Measurements from ENCODE around the gene RAC3. TPM values are rescaled to one million over a fixed set of nuclear protein-coding genes. Genes with fewer than 3 reads are reported as not detected.

Gene RAC3
- total RNA-seq (2021; ENCODE audit: unreplicated experiment): 120 TPM
- polyA plus RNA-seq (2012): 114 and 123 TPM in 2 replicates
- Bru-seq, nascent RNA: percentile 55 among the genes with signal in this experiment
- percentile 83 among the genes with signal in this experiment for BruChase-seq, experiment 1, labeled RNA remaining after a 6-hour chase
- percentile 73 among the genes with signal in this experiment for BruChase-seq, experiment 2, labeled RNA remaining after a 2-hour chase
- long read RNA-seq, partial matches to known transcripts: 4 of 12 reads
- long read RNA-seq, other reads (novel, unspliced or antisense): 4 of 12 reads

DNA sequence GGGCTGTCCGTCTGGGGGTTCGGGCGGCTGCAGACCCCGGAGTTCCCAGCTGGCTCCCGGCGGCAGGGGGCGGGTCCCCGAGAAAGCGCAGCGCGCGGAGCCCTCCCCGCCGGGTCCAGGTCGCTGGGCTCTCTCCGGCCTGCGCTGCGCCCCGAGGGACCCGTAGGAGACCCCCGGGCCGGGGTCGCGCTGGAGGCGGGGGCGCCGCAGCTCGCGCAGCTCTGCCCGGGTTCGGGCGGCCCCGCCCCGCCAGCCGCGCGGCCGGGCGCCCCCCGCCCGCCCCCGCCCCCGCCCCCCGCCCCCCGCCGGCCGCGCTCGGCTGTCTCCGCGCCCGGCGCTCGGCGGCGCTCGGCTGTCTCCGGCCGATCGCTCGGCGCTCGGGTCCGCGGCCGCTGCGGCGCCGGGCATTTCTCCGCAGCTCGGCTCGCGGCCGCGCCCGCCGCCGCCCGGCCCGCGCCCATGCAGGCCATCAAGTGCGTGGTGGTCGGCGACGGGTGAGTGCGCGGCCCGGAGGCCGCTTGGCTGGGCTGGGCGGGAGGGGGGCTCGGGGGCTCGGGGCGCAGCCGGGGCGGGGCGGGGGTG is at the start of gene RAC3:
Gene RAC3 (plus strand): TSS at position 376 of the 582 bp plus-strand sequence. CDS start 84 bp downstream, at position 460.
- peak within 1 kb of the TSS; percentile 99 for H3K4me2 ChIP-seq (ENCODE audit: low read length)
- no peak within 1 kb of the TSS for H2AFZ ChIP-seq (ENCODE audit: low read depth, low read length, poor library complexity, severe bottlenecking)
- peak within 1 kb of the TSS; percentile 88 to 90 for H3K4me3 ChIP-seq (replicated peaks in 1 of 2; ENCODE audit: low read depth in 1 of 2, low read length in 2 of 2)
- DNase-seq (ENCODE audit: low read depth, low spot score): no peak
- peaks cover 21% of the 10 kb centered on the region; the same call in 1 of the 2 replicates for H3K79me2 ChIP-seq (ENCODE audit: insufficient read depth, low read length)
- no peaks in the 10 kb centered on the region for H3K9me3 ChIP-seq (ENCODE audit: control insufficient read depth in 1 of 2, insufficient read depth in 1 of 2, low read depth in 1 of 2, low read length in 2 of 2)
- no peaks in the 10 kb centered on the region for H4K20me1 ChIP-seq (ENCODE audit: insufficient read depth)
- RAD21 ChIA-PET (ENCODE audit: low non-redundant PET in 1 of 2, low total read pairs in 2 of 2, uncharacterized antibody in 2 of 2, unreplicated experiment in 2 of 2): interaction anchor here in 1 of 2 experiments (0.6 kb wide), 1 partner anchor 35 kb away, joined by 3 read pairs; no protein-coding TSS in a partner anchor
- intact Hi-C loops (cut with micrococcal nuclease): loop anchor here (1.0 to 10.0 kb wide), 5 partner anchors 8 to 383 kb away; partner anchors contain the start of genes HEXD, LRRC45 and OGFOD3
- peak within 1 kb of the TSS; percentile 93 for H3K9ac ChIP-seq (ENCODE audit: low read length)
- CTCF ChIA-PET: interaction anchor here (1.0 to 3.0 kb wide), 9 partner anchors 10 to 747 kb away, joined by 3 to 39 read pairs (median 9); partner anchors contain the start of genes CENPX, FASN and LRRC45
- H3K4me1 ChIP-seq (ENCODE audit: control insufficient read depth in 1 of 2, insufficient read depth in 2 of 2, low read length in 2 of 2): peaks cover 16 to 57% of the 10 kb centered on the region in 2 experiments; a peak in 3 of 4 replicates
- H3K27ac ChIP-seq (ENCODE audit: low read depth, low read length): peak within 1 kb of the TSS; percentile 93
- no peaks in the 10 kb centered on the region for H3K27me3 ChIP-seq (ENCODE audit: insufficient read depth, low read length)
- BruUV-seq (replicated peaks): no TSS peak
- peak; percentile 64 for ATAC-seq
- TF ChIP-seq POLR2A (IDR thresholded peaks at IDR 0.05; ENCODE audit: borderline replicate concordance, extremely low read depth, insufficient read depth, insufficient read length) (peak; percentile 5), ZNF274 (IDR thresholded peaks at IDR 0.05; ENCODE audit: low read depth, low read length) (no peak), POLR2AphosphoS5 (IDR thresholded peaks at IDR 0.05; ENCODE audit: low read depth, low read length) (0 out of 2 replicates have a peak, but pooled peaks have one; percentile 4), EZH2phosphoT487 (IDR thresholded peaks at IDR 0.05; ENCODE audit: borderline replicate concordance) (no peak), EGR1 (IDR thresholded peaks at IDR 0.05; ENCODE audit: low read depth) (no peak), ZFX (IDR thresholded peaks at IDR 0.05) (no peak), CBX3 (IDR thresholded peaks at IDR 0.05; ENCODE audit: low read depth) (no peak), YY1 (IDR thresholded peaks at IDR 0.05; ENCODE audit: extremely low read depth, insufficient replicate concordance, low read depth, low read length) (no peak), RAD21 (IDR thresholded peaks at IDR 0.05; ENCODE audit: low read depth) (no peak)
- TF ChIP-seq, protein P1, sequence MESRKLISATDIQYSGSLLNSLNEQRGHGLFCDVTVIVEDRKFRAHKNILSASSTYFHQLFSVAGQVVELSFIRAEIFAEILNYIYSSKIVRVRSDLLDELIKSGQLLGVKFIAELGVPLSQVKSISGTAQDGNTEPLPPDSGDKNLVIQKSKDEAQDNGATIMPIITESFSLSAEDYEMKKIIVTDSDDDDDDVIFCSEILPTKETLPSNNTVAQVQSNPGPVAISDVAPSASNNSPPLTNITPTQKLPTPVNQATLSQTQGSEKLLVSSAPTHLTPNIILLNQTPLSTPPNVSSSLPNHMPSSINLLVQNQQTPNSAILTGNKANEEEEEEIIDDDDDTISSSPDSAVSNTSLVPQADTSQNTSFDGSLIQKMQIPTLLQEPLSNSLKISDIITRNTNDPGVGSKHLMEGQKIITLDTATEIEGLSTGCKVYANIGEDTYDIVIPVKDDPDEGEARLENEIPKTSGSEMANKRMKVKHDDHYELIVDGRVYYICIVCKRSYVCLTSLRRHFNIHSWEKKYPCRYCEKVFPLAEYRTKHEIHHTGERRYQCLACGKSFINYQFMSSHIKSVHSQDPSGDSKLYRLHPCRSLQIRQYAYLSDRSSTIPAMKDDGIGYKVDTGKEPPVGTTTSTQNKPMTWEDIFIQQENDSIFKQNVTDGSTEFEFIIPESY (IDR thresholded peaks at IDR 0.05; ENCODE audit: extremely low read depth, insufficient replicate concordance, low read length): no peak
- TF ChIP-seq, protein P2, sequence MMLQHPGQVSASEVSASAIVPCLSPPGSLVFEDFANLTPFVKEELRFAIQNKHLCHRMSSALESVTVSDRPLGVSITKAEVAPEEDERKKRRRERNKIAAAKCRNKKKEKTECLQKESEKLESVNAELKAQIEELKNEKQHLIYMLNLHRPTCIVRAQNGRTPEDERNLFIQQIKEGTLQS (IDR thresholded peaks at IDR 0.05): no peak
- peaks cover 0 to 12% of the 10 kb centered on the region in 2 experiments; a peak in 1 of 4 replicates for H3K36me3 ChIP-seq (ENCODE audit: control insufficient read depth in 1 of 2, insufficient read depth in 2 of 2, low read length in 2 of 2)
- POLR2A ChIA-PET: interaction anchor here (1.0 to 1.7 kb wide), 2 partner anchors 8 to 11 kb away, joined by 3 read pairs; partner anchors contain the start of genes CENPX and LRRC45
- no peaks in the 10 kb centered on the region for H3K9me2 ChIP-seq (ENCODE audit: insufficient read depth)
